HG02840 (cell line): ENCODE data around the gene RINT1.
"Not testable (repeated sequence)": the region's sequence is repeated elsewhere in the genome, so short reads cannot be mapped to it uniquely, and the experiment has no call there.

ENCODE experiments used
- ATAC-seq: cut with Tn5 transposase; IDR thresholded peaks from one replicate; pipeline ENCODE4 v1.9.1; 2021; ENCODE audit warnings: mild to moderate bottlenecking, moderate library complexity, moderate number of reproducible peaks; ENCODE audit not compliant: unreplicated experiment, low FRiP score

The RINT1 gene

GRCh38 chr7:105594034-105594433 lies 62.0 kb downstream of the RINT1 start:
- no peak for ATAC-seq

DNA sequence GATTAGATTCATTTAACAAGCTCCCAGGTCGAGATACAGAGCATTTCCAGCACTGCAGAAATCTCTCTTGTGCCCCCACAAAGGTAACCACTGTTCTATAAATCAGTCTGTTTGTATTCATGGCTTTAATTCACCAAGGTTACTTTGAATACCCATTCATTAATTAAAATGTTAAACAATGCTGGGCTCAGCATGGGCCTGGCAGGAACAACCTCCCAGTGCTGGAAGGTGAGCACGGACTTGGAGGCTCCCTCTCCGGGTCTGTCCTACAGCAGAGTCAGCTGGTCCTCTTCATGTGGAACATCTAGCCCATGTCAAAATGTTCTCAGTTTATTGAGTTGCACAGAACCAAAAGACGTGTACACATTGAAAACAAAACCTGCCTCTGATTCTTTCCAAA lies 64.9 kb downstream of the RINT1 start:
- no peak for ATAC-seq

DNA sequence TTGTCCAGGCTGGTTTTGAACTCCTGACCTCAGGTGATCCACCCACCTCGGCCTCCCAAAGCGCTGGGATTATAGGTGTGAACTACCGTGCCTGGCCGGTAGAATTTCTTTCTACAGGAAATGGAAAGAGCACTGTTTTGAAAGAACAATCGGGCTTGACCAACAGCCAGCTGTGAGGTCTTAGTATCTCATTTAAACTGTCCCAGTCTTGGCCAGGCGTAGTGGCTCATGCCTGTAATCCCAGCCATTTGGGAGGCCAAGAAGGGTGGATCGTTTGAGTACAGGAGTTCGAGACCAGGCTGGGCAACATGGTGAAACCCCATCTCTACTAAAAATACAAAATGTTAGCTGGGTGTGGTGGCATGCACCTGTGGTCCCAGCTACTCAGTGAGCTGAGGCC lies 67.1 kb downstream of the RINT1 start:
- not testable (repeated sequence) for ATAC-seq

GRCh38 chr7:105599551-105599950 lies 67.5 kb downstream of the RINT1 start:
- no peak for ATAC-seq

GRCh38 chr7:105600720-105601550 lies 68.9 kb downstream of the RINT1 start:
- ATAC-seq = no peak

DNA sequence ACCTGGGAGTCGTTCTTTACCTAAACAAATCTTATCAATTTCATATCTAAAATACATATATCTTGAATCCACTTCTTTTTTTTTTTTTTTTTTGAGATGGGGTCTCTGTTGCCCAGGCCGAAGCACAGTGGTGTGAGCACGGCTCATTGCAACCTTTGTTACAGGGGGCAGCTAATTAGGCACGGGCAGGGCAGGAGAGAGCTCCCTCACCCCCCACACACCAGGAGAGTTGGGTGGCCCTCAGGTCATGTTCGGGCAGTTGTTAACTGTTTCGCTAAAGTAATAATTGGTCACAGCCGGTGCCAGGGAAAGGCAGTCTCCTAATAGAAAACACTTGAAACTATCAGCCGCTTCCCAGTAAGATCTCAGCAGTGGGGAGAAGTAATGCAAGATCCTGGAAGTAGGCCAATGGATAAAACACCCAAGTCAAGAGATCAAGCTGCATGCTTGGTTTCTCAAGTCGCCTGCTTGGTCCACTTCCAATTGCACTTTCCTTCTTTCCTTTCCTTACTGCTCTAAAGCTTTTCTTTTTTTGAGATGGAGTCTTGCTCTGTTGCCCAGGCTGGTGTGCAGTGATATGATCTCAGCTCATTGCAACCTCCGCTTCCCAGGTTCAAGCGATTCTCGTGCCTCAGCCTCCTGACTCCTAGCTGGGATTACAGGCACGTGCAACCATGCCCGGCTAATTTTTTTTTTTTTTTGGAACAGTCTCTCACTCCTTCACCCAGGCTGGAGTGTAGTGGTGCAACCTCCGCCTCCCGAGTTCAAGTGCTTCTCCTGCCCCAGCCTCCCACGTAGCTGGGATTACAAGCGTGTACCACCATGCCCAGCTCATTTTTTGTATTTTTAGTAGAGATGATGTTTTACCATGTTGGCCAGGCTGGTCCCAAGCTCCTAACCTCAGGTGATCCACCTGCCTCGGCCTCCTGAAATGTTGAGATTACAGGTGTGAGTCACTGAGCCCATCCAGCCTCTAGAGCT lies 70.6 kb downstream of the RINT1 start:
- no peak for ATAC-seq

GRCh38 chr7:105610165-105610930 lies 78.3 kb downstream of the RINT1 start:
- ATAC-seq = no peak

GRCh38 chr7:105611856-105612775 lies 80.1 kb downstream of the RINT1 start:
- no peak for ATAC-seq

DNA sequence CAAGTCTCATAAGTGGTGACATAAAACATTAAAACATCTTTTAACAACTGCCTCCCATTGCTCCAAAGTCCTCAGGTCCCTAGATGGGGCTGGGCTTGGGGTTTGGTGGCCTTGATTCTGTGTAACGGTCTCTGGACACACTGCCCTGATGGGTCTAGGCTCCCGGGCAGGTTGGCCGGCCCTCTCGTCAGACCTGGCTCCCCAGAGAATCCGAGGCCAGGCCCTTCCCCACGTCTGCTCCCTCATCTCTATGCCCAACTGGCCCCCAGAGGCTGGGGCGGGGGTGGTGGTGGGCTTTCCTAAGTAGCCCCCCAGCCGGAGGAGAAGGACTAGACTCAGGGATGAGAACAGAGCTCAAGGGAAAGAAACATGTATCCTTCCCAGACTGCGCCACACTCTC lies 80.8 kb downstream of the RINT1 start:
- ATAC-seq = no peak

DNA sequence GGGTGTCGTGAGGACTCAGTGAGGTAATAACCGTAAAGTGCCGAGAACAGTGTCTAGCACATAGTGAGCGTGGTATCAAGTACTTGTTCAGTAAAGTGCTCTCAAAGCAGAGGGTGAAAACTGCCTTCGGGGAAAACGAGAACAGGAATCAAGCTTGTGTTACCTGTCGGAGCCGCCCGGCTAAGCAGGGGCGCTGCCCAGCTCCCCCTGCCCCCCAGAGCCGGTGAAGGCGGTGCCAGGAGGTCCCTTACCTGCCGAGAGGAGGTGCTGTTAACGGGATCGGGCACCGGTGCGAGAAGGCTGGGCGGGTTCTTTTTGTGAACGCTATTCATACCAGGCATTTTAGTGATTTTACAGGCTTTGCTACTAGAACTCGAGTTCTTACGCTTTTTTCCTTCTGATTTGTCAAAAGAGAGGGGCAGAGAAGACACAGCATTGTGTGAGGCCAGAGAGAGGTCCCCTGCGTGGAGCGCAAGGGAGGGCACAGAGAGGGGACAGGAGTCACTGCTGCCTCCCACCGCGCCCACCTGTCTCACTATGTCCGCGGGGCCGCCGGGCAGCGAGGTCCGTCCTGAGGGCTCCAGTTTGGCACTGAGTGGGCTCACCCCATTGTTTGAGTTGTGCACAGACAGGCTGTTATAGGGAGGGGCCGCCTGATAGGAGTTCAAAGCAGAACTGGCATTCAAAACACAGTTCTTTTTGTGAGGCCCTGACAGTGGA lies 81.8 kb downstream of the RINT1 start:
- no peak for ATAC-seq

GRCh38 chr7:105614341-105614840 lies 82.4 kb downstream of the RINT1 start:
- no peak for ATAC-seq
